Peyer's patch (tissue), 4 donors: ENCODE measurements around the gene CD3E.

Source experiments
- CTCF ChIP-seq, 6 experiments: fragments of 450-650 bp in 4 of 6; fragments of 200-600 bp in 2 of 6; sonication (generic) in 1 of 6; IDR thresholded peaks; one replicate each; pipeline ENCODE4 v1.5.1; 2017 to 2019; ENCODE audit warnings: antibody characterized with exemption in 6 of 6, mild to moderate bottlenecking in 3 of 6, moderate library complexity in 1 of 6
- POLR2A ChIP-seq, 2 donors: fragments of 450-650 bp; IDR thresholded peaks; one replicate each; pipeline ENCODE4 v1.5.1; 2017; ENCODE audit warnings: antibody characterized with exemption in 2 of 2, mild to moderate bottlenecking in 2 of 2, moderate library complexity in 2 of 2

GRCh38 chr11:118325283-118325682 is 20.8 kb downstream of the CD3E start:
- TF ChIP-seq CTCF (IDR thresholded peaks at IDR 0.05) (no peak), POLR2A (IDR thresholded peaks at IDR 0.05) (no peak)
